Measurements from ENCODE around the gene TMEM115.
A peak's percentile ranks its signal among the peaks of the same experiment; 100 is the strongest.

- TF ChIP-seq CTCF (IDR thresholded peaks at IDR 0.05) (peak; percentile 14 to 71 (median 52)), POLR2A (IDR thresholded peaks at IDR 0.05) (no peak)
These were observed 12.0 kb downstream of the TMEM115 start for GRCh38 chr3:50347187-50347813.

Data from prostate gland (tissue), 2 donors.